OCI-LY7 (cell line): ENCODE data around the gene WDR73. TPM values are rescaled to one million over a fixed set of nuclear protein-coding genes. Genes with fewer than 3 reads are reported as not detected.
"Not testable (repeated sequence)": the region's sequence is repeated elsewhere in the genome, so short reads cannot be mapped to it uniquely, and the experiment has no call there.

Source experiments
- BruUV-seq: library from RNA; stranded (reverse); fragments of 400-500 nt; replicated peaks from 2 replicates; lab custom pipeline; 2021; lab: Mats Ljungman, UMichigan
- CTCF ChIA-PET: fragments of 300-600 bp; sonication (Branson Sonifier 250); formaldehyde crosslinking; loops from one replicate; lab custom pipeline; 2022; ENCODE audit warnings: antibody characterized with exemption; ENCODE audit not compliant: unreplicated experiment; lab: Charles Lee
- POLR2A ChIA-PET: fragments of 300-600 bp; sonication (Branson Sonifier 250); formaldehyde crosslinking; loops from one replicate; lab custom pipeline; 2022; ENCODE audit warnings: antibody characterized with exemption; lab: Charles Lee
- DNase-seq: peaks from one replicate; pipeline ENCODE4 v3.0.0-alpha.2; 2015; ENCODE audit warnings: low spot score
- H2AFZ ChIP-seq: fragments of 200-600 bp; sonication (generic), shearing (Covaris generic); 2 replicates; pipeline ENCODE4 v1.6.1; 2014; ENCODE audit warnings: mild to moderate bottlenecking, antibody characterized with exemption, low read length, moderate library complexity
- H3K27ac ChIP-seq: fragments of 200-600 bp; sonication (generic); 2 replicates; pipeline ENCODE4 v1.5.1; 2014; ENCODE audit warnings: mixed run types, low read depth, mild to moderate bottlenecking, moderate library complexity, low read length, inconsistent platforms; ENCODE audit not compliant: poor library complexity, severe bottlenecking
- H3K36me3 ChIP-seq: fragments of 200-600 bp; sonication (generic); 2 replicates; pipeline ENCODE4 v1.6.1; 2014; ENCODE audit warnings: mild to moderate bottlenecking, antibody characterized with exemption, low read length, moderate library complexity, mixed read lengths; ENCODE audit not compliant: insufficient read depth
- H3K4me1 ChIP-seq: fragments of 200-600 bp; sonication (generic); 2 replicates; pipeline ENCODE4 v1.5.1; 2014; ENCODE audit warnings: mild to moderate bottlenecking, low read length; ENCODE audit not compliant: insufficient read depth, poor library complexity, severe bottlenecking
- H3K4me2 ChIP-seq: fragments of 200-600 bp; sonication (generic); 2 replicates; pipeline ENCODE4 v1.6.1; 2014; ENCODE audit warnings: mild to moderate bottlenecking, low read length
- H3K4me3 ChIP-seq: fragments of 200-600 bp; sonication (generic); 2 replicates; pipeline ENCODE4 v1.5.1; 2014; ENCODE audit warnings: mild to moderate bottlenecking, low read depth, low read length; ENCODE audit not compliant: poor library complexity, severe bottlenecking
- H3K79me2 ChIP-seq: fragments of 200-600 bp; sonication (generic); 2 replicates; pipeline ENCODE4 v1.6.1; 2016; ENCODE audit warnings: low read depth, mild to moderate bottlenecking, low read length, moderate library complexity, mixed read lengths; ENCODE audit not compliant: insufficient read depth
- H3K9me2 ChIP-seq: fragments of 200-600 bp; sonication (generic); 2 replicates; pipeline ENCODE4 v1.6.1; 2016; ENCODE audit warnings: mild to moderate bottlenecking, low read length, mixed read lengths; ENCODE audit not compliant: insufficient read depth
- H3K9me3 ChIP-seq: fragments of 200-600 bp; sonication (generic); 2 replicates; pipeline ENCODE4 v1.6.1; 2014; ENCODE audit warnings: mild to moderate bottlenecking, mixed run types, low read length, mixed read lengths
- H4K20me1 ChIP-seq: fragments of 200-600 bp; sonication (generic); 2 replicates; pipeline ENCODE4 v1.6.1; 2014; ENCODE audit warnings: mild to moderate bottlenecking, antibody characterized with exemption, low read length, moderate library complexity, mixed read lengths; ENCODE audit not compliant: insufficient read depth
- EZH2phosphoT487 ChIP-seq: fragments of 200-600 bp; sonication (generic); IDR thresholded peaks from 2 replicates; pipeline ENCODE4 v1.6.1; 2018; ENCODE audit warnings: low read depth, borderline replicate concordance, mild to moderate bottlenecking, mixed run types, antibody characterized with exemption, low read length, moderate library complexity, mixed read lengths
- intact Hi-C: fragments of 100-400 bp; cut with micrococcal nuclease; formaldehyde crosslinking; loops from one replicate; pipeline ENCODE4 v1.10.0; 2022; ENCODE audit not compliant: unreplicated experiment
- total RNA-seq, 2 experiments: library from RNA; depleted of rRNA in 1 of 2; stranded (reverse); fragments of >200 nt in 1 of 2; shearing (Covaris generic) in 1 of 2; gene quantifications; 2 replicates each; pipeline ENCODE4 v1.2.3, GENCODE V29; 2014 to 2022
- TF ChIP-seq, protein P1 (sequence below): fragments of 200-600 bp; sonication (generic); conservative IDR thresholded peaks from 2 replicates; pipeline ENCODE4 v1.5.1; 2014; ENCODE audit warnings: mild to moderate bottlenecking, antibody characterized with exemption, low read length, moderate library complexity, mixed read lengths

The WDR73 gene
- total RNA-seq, 2 experiments from 2014 or later, result 28.7 to 38.1 TPM

DNA sequence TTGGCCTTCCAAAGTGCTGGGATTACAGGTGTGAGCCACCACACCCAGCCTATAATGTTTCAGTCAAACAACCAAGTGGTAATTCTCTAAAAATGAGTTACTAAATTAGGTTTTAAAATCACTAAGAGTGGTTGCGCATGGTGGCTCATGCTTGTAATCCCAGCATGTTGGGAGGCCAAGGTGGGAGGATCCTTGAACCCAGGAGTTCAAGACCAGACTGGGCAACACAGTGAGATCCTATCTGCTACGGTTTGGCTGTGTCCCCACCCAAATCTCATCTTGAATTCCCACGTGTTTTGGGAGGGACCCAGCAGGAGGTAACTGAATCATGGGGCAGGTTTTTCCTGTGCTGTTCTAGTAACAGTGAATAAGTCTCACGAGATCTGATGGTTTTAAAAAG is 35.8 kb upstream of the WDR73 start:
- no peaks in the 10 kb centered on the region for H3K9me3 ChIP-seq
- H3K4me1 ChIP-seq, result peaks cover 7% of the 10 kb centered on the region
- no TSS peak for BruUV-seq
- no peak for DNase-seq
- no peaks in the 10 kb centered on the region for H4K20me1 ChIP-seq
- H3K27ac ChIP-seq, result no peak overlapping the region
- no peak overlapping the region for H3K4me2 ChIP-seq
- POLR2A ChIA-PET, result interaction anchor here (1.0 kb wide), 1 partner anchor 27 kb away, joined by 3 read pairs; no protein-coding TSS in a partner anchor
- TF ChIP-seq, protein P1, sequence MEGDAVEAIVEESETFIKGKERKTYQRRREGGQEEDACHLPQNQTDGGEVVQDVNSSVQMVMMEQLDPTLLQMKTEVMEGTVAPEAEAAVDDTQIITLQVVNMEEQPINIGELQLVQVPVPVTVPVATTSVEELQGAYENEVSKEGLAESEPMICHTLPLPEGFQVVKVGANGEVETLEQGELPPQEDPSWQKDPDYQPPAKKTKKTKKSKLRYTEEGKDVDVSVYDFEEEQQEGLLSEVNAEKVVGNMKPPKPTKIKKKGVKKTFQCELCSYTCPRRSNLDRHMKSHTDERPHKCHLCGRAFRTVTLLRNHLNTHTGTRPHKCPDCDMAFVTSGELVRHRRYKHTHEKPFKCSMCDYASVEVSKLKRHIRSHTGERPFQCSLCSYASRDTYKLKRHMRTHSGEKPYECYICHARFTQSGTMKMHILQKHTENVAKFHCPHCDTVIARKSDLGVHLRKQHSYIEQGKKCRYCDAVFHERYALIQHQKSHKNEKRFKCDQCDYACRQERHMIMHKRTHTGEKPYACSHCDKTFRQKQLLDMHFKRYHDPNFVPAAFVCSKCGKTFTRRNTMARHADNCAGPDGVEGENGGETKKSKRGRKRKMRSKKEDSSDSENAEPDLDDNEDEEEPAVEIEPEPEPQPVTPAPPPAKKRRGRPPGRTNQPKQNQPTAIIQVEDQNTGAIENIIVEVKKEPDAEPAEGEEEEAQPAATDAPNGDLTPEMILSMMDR, result no peak
- no peak for TF ChIP-seq EZH2phosphoT487
- H3K4me3 ChIP-seq, result no peak overlapping the region
- peaks cover 88% of the 10 kb centered on the region for H3K36me3 ChIP-seq
- intact Hi-C loops, result no loop called here
- H3K9me2 ChIP-seq, result no peaks in the 10 kb centered on the region
- CTCF ChIA-PET, result no interaction called here
- no peak overlapping the region for H2AFZ ChIP-seq
- H3K79me2 ChIP-seq, result peaks cover 47% of the 10 kb centered on the region

DNA sequence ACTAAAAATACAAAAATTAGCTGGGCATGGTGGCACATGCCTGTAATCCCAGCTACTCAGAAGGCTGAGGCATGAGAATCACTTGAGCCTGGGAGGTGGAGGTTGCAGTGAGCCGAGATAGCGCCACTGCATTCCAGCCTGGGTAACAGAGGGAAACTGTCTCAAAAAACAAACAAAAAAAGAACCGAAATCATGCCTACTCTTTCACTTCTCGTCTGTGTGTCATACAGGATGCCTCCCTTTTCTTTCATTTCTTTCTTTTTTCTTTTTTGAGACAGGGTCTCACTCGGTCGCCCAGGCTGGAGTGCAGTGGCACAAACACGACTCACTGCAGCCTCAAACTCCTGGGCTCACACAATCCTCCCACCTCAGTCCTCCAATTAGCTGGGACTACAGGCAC is 32.4 kb upstream of the WDR73 start:
- H3K79me2 ChIP-seq, result peaks cover 17% of the 10 kb centered on the region; the same call in 1 of the 2 replicates
- peaks cover 97% of the 10 kb centered on the region for H3K36me3 ChIP-seq
- H3K9me3 ChIP-seq, BruUV-seq, H3K27ac ChIP-seq, H4K20me1 ChIP-seq, CTCF ChIA-PET, H3K4me1 ChIP-seq, intact Hi-C loops, H3K4me3 ChIP-seq, H2AFZ ChIP-seq, H3K4me2 ChIP-seq, H3K9me2 ChIP-seq: not testable (repeated sequence)
- POLR2A ChIA-PET, result interaction anchor here (1.2 to 1.3 kb wide), 3 partner anchors 9 to 38 kb away, joined by 3 read pairs; partner anchors contain the start of gene SEC11A
- DNase-seq, result peak; percentile 14

DNA sequence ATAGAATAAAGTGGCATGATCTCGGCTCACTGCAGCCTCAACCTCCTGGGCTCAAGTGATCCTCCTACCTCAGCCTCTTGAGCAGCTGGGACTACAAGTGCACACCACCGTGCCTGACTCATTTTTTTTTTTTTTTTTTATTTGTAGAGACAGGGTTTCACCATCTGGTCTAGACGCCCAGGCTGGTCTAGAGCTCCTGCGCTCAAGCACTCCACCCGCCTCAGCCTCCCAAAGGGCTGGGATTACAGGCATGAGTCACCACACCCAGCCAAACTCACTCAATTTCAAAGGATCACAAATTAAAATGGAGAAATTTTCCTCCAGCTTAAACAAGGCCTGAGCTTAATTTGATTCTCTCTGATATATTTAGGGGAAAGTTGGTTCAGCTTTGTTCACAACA is 31.2 kb upstream of the WDR73 start:
- H3K4me3 ChIP-seq, result no peak overlapping the region
- H3K9me2 ChIP-seq, result no peaks in the 10 kb centered on the region
- no peak for DNase-seq
- H3K27ac ChIP-seq, result no peak overlapping the region
- no peaks in the 10 kb centered on the region for H4K20me1 ChIP-seq
- TF ChIP-seq EZH2phosphoT487, result no peak
- TF ChIP-seq, protein P1, result no peak
- no peak overlapping the region for H2AFZ ChIP-seq
- peaks cover 12% of the 10 kb centered on the region; the same call in 1 of the 2 replicates for H3K79me2 ChIP-seq
- H3K4me1 ChIP-seq, result peaks cover 7% of the 10 kb centered on the region
- BruUV-seq, result no TSS peak
- intact Hi-C loops, result no loop called here
- H3K9me3 ChIP-seq, result no peaks in the 10 kb centered on the region
- POLR2A ChIA-PET, result interaction anchor here (0.6 to 1.2 kb wide), 3 partner anchors 14 to 54 kb away, joined by 3 read pairs; partner anchors contain the start of gene SEC11A
- CTCF ChIA-PET, result no interaction called here
- no peak overlapping the region for H3K4me2 ChIP-seq
- H3K36me3 ChIP-seq, result peaks cover 96% of the 10 kb centered on the region
